ENCODE measurements around the gene CPNE4. TPM values are rescaled to one million over a fixed set of nuclear protein-coding genes. Genes with fewer than 3 reads are reported as not detected.

The CPNE4 gene
- total RNA-seq, 1 experiment from 2014 or later, result 0.41 TPM

DNA sequence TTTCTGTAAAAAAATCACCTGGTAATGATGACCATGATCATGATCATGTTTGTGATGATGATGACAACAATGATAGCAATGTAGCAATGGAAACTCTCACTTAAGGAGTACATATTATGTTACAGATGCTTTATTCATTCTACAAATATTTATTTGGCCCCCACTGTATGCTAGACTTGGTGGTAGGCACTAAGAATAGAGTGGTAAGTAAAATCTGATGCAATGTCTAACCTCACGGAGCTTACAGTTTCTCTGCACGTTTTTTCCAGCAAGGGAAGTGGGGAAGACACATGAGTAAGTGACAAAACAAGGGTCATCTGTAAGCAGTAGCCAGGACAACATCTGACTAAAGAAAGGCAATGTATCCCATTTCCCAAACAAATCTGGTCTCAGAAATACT lies 332.7 kb downstream of the CPNE4 start:
- ChIA-PET POLR2A (no interaction called here), CTCF (no interaction called here)
- no peaks in the 10 kb centered on the region for H3K27me3 Mint-ChIP-seq (ENCODE audit: insufficient read depth, unreplicated experiment)
- no peaks in the 10 kb centered on the region for H3K4me1 ChIP-seq
- H3K9me3 ChIP-seq, result no peaks in the 10 kb centered on the region
- H3K36me3 ChIP-seq (ENCODE audit: control insufficient read depth, insufficient read depth, low read length), result no peaks in the 10 kb centered on the region
- no peaks in the 10 kb centered on the region for H3K27me3 ChIP-seq (replicated peaks; ENCODE audit: control insufficient read depth, insufficient read depth, low read length)
- BruUV-seq (replicated peaks), result no TSS peak
- no peaks in the 10 kb centered on the region for H3K4me1 Mint-ChIP-seq (ENCODE audit: low read depth, unreplicated experiment)
- no peak for DNase-seq
- H3K4me3 Mint-ChIP-seq (ENCODE audit: unreplicated experiment), result no peak overlapping the region
- no peaks in the 10 kb centered on the region for H3K9me3 Mint-ChIP-seq (ENCODE audit: unreplicated experiment)
- intact Hi-C loops (cut with micrococcal nuclease; ENCODE audit: unreplicated experiment), result no loop called here
- no peak overlapping the region for H3K27ac Mint-ChIP-seq (ENCODE audit: unreplicated experiment)
- H3K4me3 ChIP-seq (ENCODE audit: low read depth, low read length), result no peak overlapping the region
- no peaks in the 10 kb centered on the region for H3K36me3 Mint-ChIP-seq (ENCODE audit: insufficient read depth, unreplicated experiment)
- TF ChIP-seq CTCF (IDR thresholded peaks at IDR 0.05; ENCODE audit: insufficient read depth in 1 of 2, low read depth in 1 of 2, low read length in 1 of 2, severe bottlenecking in 1 of 2, unreplicated experiment in 1 of 2), result no peak

DNA sequence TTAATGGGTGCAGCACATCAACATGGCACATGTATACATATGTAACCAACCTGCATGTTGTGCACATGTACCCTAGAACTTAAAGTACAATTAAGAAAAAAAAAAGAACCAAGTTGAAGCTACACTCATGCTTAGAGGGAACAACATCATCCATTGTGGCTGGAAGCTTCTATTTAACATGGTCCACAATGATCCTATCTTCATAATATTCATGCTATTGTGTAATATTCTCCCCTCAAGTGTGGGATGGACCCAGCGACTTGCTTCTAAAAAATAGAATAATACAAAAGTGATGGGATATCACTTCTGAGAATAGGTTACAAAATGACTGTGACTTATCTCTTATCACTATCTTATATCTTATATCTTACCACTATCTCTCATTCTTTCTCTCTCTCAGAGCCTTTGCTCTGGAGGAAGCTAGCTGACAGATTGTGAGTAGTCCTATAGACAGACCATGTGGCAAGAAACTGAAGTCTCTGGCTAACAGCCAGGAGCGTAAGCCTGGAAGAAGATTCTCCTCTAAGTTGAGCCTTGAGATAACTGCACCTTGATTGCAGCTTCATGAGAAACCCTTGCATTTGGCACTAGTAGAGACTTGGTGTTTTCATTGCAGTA lies 333.6 kb downstream of the CPNE4 start:
- ChIA-PET POLR2A (no interaction called here), CTCF (no interaction called here)
- H3K4me1 ChIP-seq, result no peaks in the 10 kb centered on the region
- no peak overlapping the region for H3K27ac Mint-ChIP-seq (ENCODE audit: unreplicated experiment)
- intact Hi-C loops (cut with micrococcal nuclease; ENCODE audit: unreplicated experiment), result no loop called here
- no peaks in the 10 kb centered on the region; the same call in 1 of the 2 replicates for H3K27me3 ChIP-seq (replicated peaks; ENCODE audit: control insufficient read depth, insufficient read depth, low read length)
- no peak for TF ChIP-seq CTCF (IDR thresholded peaks at IDR 0.05; ENCODE audit: insufficient read depth in 1 of 2, low read depth in 1 of 2, low read length in 1 of 2, severe bottlenecking in 1 of 2, unreplicated experiment in 1 of 2)
- H3K4me3 Mint-ChIP-seq (ENCODE audit: unreplicated experiment), result no peak overlapping the region
- H3K27me3 Mint-ChIP-seq (ENCODE audit: insufficient read depth, unreplicated experiment), result no peaks in the 10 kb centered on the region
- no peaks in the 10 kb centered on the region for H3K9me3 Mint-ChIP-seq (ENCODE audit: unreplicated experiment)
- H3K4me3 ChIP-seq (ENCODE audit: low read depth, low read length), result no peak overlapping the region
- no peaks in the 10 kb centered on the region for H3K4me1 Mint-ChIP-seq (ENCODE audit: low read depth, unreplicated experiment)
- no peaks in the 10 kb centered on the region for H3K36me3 Mint-ChIP-seq (ENCODE audit: insufficient read depth, unreplicated experiment)
- no TSS peak for BruUV-seq (replicated peaks)
- no peak for DNase-seq
- no peaks in the 10 kb centered on the region for H3K9me3 ChIP-seq
- H3K36me3 ChIP-seq (ENCODE audit: control insufficient read depth, insufficient read depth, low read length), result no peaks in the 10 kb centered on the region

DNA sequence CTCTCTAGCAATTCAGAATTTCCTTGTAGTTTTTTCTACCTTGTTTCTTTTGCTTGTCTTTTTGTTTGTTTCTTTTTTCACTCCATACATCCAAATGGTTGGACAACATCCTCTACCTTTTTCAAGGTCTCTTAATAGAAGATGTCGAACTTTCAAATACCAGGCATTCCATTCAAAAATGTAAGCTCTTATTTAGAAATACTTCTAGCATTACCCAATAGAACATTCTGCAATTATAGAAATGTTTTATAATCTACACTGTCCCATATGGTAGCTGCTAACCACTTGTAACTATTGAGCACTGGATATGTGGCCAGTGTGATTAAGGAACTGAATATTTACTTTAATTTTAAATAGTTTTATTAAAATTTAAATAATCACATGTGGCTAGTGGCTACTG lies 335.8 kb downstream of the CPNE4 start:
- no TSS peak for BruUV-seq (replicated peaks)
- Mint-ChIP-seq H3K27ac (ENCODE audit: unreplicated experiment) (no peak overlapping the region), H3K9me3 (ENCODE audit: unreplicated experiment) (no peaks in the 10 kb centered on the region), H3K27me3 (ENCODE audit: insufficient read depth, unreplicated experiment) (no peaks in the 10 kb centered on the region), H3K36me3 (ENCODE audit: insufficient read depth, unreplicated experiment) (no peaks in the 10 kb centered on the region), H3K4me1 (ENCODE audit: low read depth, unreplicated experiment) (no peaks in the 10 kb centered on the region), H3K4me3 (ENCODE audit: unreplicated experiment) (no peak overlapping the region)
- intact Hi-C loops (cut with micrococcal nuclease; ENCODE audit: unreplicated experiment), result no loop called here
- ChIA-PET POLR2A (no interaction called here), CTCF (no interaction called here)
- Histone ChIP-seq H3K4me3 (ENCODE audit: low read depth, low read length) (no peak overlapping the region), H3K9me3 (no peaks in the 10 kb centered on the region), H3K27me3 (replicated peaks; ENCODE audit: control insufficient read depth, insufficient read depth, low read length) (no peaks in the 10 kb centered on the region; the same call in 1 of the 2 replicates), H3K36me3 (ENCODE audit: control insufficient read depth, insufficient read depth, low read length) (no peaks in the 10 kb centered on the region), H3K4me1 (no peaks in the 10 kb centered on the region)
- DNase-seq, result no peak
- TF ChIP-seq CTCF (IDR thresholded peaks at IDR 0.05; ENCODE audit: insufficient read depth in 1 of 2, low read depth in 1 of 2, low read length in 1 of 2, severe bottlenecking in 1 of 2, unreplicated experiment in 1 of 2), result no peak
